Measurements from ENCODE around the gene OR2B2.

The OR2B2 gene

DNA sequence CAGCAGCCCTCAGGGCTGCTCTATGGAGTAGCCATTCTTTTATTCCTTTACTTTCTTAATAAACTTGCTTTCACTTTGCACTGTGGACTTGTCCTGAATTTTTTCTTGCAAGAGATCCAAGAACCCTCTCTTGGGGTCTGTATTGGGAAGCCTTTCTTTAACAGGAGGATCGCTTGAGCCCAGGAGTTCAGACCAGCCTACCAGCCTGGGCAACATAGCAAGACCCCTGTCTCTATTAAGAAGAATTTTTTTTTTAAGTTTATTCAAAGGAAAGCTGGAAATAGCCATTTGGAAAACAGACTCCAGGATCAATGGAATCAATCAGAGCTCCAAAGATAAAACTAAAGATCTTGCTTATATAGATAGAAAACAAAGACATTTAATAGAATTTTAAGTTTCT is 29.1 kb downstream of the OR2B2 start:
- Mint-ChIP-seq H3K36me3 (no peaks in the 10 kb centered on the region), H3K27ac (no peak overlapping the region), H3K9me3 (no peaks in the 10 kb centered on the region), H3K4me1 (no peaks in the 10 kb centered on the region), H3K4me3 (no peak overlapping the region)
- ATAC-seq: no peak
- no peak for DNase-seq (ENCODE audit: low spot score in 2 of 2)

DNA sequence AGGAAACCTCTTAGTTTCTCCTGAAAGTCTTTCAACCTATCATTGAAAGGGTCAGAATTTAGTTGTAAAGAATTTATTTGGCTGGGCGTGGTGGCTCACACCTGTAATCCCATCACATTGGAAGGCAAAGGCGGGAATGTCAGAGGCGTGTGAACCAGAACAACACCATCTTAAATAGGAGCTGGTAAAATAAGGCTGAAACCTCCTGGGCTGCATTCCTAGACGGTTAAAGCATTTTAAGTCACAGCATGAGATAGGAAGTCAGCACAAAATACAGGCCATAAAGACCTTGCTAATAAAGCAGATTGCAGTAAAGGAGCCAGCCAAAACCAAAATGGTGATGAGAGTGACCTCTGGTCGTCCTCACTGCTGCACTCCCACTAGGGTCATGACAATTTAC is 29.6 kb downstream of the OR2B2 start:
- no peak overlapping the region for H3K4me3 Mint-ChIP-seq
- ATAC-seq (no peak), DNase-seq (ENCODE audit: low spot score in 2 of 2) (no peak)
- H3K36me3 Mint-ChIP-seq: no peaks in the 10 kb centered on the region
- no peaks in the 10 kb centered on the region for H3K9me3 Mint-ChIP-seq
- no peaks in the 10 kb centered on the region for H3K4me1 Mint-ChIP-seq
- no peak overlapping the region for H3K27ac Mint-ChIP-seq

DNA sequence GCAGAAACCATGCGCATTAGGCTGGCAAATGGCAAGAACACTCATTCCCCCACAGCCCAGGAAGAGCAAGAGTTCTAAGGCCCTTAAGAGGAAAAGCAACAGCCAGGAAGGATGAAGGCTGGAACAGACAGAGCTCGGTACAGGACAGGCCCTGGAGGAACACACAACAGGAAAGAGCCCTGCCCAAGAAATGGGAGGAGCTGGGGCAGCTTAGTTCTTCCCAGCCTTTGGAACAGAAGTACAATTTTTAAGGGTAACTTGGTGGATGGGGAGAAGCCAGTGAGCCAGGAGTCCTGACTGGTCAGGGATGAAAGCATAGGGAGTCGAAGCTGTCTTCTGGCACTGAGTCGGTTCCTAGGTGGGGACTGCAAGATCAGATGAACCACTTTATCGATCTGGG is 32.4 kb downstream of the OR2B2 start:
- DNase-seq (ENCODE audit: low spot score in 2 of 2) (no peak), ATAC-seq (no peak)
- no peaks in the 10 kb centered on the region for H3K4me1 Mint-ChIP-seq
- H3K4me3 Mint-ChIP-seq: no peak overlapping the region
- H3K9me3 Mint-ChIP-seq: no peaks in the 10 kb centered on the region
- no peaks in the 10 kb centered on the region for H3K36me3 Mint-ChIP-seq
- no peak overlapping the region for H3K27ac Mint-ChIP-seq

DNA sequence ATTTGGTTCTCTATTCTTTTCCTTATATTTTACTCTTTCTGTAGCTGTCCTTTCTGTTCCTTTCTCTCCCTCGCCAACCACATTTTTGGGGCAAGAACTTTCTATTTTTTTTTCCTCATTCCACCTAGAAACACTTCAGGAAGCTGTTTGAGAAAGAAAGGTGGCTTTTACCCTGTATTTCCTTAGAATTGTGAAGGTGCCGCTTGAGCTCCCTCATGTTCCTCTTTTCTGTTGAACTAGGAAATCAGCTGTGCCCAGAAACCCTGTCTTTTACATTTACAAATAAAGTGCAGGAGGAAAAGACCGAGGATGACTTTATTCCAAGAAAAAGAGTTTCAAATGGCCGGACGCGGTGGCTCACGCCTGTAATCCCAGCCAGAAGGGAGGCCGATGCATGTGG is 38.2 kb downstream of the OR2B2 start:
- DNase-seq (ENCODE audit: low spot score in 2 of 2) (no peak), ATAC-seq (no peak)
- H3K36me3 Mint-ChIP-seq: peaks cover 21% of the 10 kb centered on the region
- H3K9me3 Mint-ChIP-seq: no peaks in the 10 kb centered on the region
- peak overlapping the region; percentile 94 for H3K27ac Mint-ChIP-seq
- peaks cover 34% of the 10 kb centered on the region for H3K4me1 Mint-ChIP-seq
- peak overlapping the region; percentile 77 for H3K4me3 Mint-ChIP-seq

DNA sequence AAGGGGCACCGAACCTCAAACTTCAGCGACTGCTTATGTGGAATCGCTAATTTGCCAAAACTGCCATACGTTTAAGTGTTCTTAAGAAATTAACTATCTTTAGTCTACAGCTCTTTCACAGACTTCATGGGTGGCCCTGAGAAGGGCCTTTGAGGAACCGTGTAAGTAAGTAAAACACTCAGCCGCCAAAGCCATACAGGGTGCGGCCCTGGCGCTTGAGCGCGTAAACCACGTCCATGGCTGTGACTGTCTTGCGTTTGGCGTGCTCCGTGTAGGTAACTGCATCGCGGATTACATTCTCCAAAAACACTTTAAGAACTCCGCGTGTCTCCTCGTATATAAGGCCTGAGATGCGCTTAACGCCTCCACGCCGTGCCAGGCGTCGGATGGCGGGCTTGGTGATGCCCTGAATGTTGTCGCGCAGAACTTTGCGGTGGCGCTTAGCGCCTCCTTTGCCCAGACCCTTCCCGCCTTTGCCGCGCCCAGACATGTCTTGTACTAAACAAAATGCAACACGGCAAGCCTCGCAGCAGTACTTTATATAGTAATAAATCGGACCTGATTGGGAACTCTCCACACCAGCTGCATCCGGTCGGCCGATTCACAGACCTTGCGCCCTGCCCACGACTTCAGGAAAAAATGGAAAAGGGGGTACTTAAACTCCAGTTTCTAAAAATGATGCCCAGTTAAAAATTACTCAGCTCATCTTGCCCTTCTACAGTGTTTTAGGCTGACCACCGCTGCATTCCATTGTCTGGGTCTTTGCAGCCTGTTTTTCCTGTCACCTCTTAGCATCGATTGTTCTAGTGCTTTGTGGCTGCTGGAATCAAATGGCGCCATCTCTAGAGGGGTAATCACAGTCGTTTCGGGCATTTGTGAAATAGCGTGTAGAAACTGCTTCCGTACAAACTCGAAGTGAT is 38.9 kb downstream of the OR2B2 start:
- H3K4me1 Mint-ChIP-seq: peaks cover 34% of the 10 kb centered on the region
- peak; percentile 71 for ATAC-seq
- peak overlapping the region; percentile 94 for H3K27ac Mint-ChIP-seq
- H3K9me3 Mint-ChIP-seq: no peaks in the 10 kb centered on the region
- DNase-seq (ENCODE audit: low spot score in 2 of 2): peak; percentile 41 to 90
- peak overlapping the region; percentile 77 for H3K4me3 Mint-ChIP-seq
- peaks cover 21% of the 10 kb centered on the region for H3K36me3 Mint-ChIP-seq

DNA sequence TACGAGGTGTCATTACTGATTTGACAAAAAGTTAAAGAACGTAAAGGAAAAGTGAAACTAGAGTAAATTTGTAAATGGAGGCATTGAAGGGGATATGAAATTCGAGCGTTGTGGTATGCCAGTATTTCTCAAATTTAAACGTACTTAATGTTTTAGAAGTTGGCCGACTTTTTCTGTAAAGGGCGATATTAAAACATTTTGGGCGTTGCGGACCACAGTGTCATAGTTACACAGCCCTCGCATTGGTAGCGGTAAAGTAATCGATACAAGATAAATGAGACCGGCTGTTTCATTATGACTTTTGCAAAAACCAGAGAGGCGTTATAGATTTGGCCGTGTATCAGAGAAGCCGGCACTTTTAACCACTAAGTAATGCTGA is 39.6 kb downstream of the OR2B2 start:
- ATAC-seq (peak; percentile 80), DNase-seq (ENCODE audit: low spot score in 2 of 2) (peak in 1 of 2 donors; percentile 74)
- H3K4me3 Mint-ChIP-seq: peak overlapping the region; percentile 77
- no peaks in the 10 kb centered on the region for H3K9me3 Mint-ChIP-seq
- H3K27ac Mint-ChIP-seq: peak overlapping the region; percentile 94
- H3K36me3 Mint-ChIP-seq: peaks cover 22% of the 10 kb centered on the region
- peaks cover 36% of the 10 kb centered on the region for H3K4me1 Mint-ChIP-seq

DNA sequence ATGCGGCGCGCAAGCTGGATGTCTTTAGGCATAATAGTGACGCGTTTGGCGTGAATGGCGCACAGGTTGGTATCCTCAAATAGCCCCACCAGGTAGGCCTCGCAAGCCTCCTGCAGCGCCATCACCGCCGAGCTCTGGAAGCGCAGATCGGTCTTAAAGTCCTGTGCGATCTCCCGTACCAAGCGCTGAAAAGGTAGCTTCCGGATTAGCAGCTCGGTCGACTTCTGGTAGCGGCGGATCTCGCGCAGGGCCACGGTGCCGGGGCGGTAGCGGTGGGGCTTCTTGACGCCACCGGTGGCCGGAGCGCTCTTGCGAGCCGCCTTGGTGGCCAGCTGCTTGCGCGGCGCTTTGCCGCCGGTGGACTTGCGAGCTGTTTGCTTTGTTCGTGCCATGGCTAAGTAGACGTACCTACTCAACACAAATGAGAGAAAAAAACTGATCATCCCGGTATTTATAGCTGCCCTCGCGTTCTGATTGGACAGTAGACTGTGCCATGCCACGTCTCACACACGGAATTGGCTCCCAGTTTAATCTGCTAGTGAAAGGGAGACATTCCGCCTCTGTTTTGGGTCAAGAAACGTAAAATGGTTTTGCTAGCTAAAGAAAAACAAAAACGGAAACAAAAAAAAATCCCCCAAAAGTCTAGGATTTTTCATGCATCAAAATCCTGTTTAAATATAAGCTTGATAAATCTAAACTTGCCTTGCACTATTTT is 40.1 kb downstream of the OR2B2 start:
- Mint-ChIP-seq H3K9me3 (no peaks in the 10 kb centered on the region), H3K4me1 (peaks cover 41% of the 10 kb centered on the region), H3K4me3 (peak overlapping the region; percentile 77), H3K27ac (peak overlapping the region; percentile 94), H3K36me3 (peaks cover 28% of the 10 kb centered on the region)
- DNase-seq (ENCODE audit: low spot score in 2 of 2): peak; percentile 66 to 91
- peak; percentile 73 for ATAC-seq

DNA sequence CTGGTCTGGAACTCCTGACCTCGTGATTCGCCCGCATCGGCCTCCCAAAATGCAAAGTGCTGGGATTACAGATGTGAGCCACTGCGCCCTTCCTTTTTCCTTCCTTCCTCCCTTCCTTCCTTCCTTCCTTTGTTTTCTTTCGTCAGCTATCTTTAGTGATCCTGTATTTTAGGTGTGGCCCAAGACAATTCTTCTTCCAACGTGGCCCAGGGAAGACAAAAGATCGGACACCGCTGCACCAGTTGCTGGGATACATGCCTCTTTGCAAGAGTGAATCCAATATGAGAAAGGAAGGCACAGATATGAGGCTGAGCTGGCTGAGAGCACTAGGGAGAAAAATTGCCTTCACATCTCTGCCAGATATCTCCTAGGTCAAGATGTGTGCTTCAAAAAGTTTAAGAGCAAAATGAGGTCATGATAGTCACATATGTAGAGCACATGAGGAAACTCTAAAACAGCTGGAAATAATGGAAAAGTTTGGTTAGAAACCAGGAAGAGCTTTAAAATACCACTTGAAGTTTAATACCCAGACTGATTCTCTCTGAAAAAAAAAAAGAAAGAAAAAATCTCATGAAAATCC is 41.8 kb downstream of the OR2B2 start:
- H3K4me1 Mint-ChIP-seq: peaks cover 55% of the 10 kb centered on the region
- peak overlapping the region; percentile 77 for H3K4me3 Mint-ChIP-seq
- DNase-seq (ENCODE audit: low spot score in 2 of 2) (peak in 1 of 2 donors; percentile 48), ATAC-seq (no peak)
- peaks cover 45% of the 10 kb centered on the region for H3K36me3 Mint-ChIP-seq
- H3K9me3 Mint-ChIP-seq: no peaks in the 10 kb centered on the region
- no peak overlapping the region for H3K27ac Mint-ChIP-seq

DNA sequence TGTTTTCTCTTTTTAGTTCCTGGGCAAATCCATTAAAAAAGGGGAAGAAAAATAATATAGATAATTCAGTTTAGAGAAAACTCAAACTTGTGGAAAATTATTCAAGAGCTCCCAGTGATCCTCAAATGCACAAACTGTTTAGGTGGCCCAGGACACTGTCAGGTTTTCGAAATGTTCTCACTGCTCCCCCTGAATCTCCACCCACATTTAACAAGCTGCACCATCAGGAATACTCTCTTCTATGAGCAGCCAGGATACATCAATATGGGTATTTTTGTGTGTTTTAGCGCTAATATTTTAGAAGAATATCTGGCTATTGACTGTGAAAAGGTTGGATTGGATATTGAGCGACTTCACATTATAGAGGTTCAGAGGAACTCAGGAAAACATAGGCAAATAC is 43.9 kb downstream of the OR2B2 start:
- no peak overlapping the region for H3K4me3 Mint-ChIP-seq
- no peak overlapping the region for H3K27ac Mint-ChIP-seq
- ATAC-seq (no peak), DNase-seq (ENCODE audit: low spot score in 2 of 2) (no peak)
- no peaks in the 10 kb centered on the region for H3K9me3 Mint-ChIP-seq
- peaks cover 55% of the 10 kb centered on the region for H3K36me3 Mint-ChIP-seq
- peaks cover 62% of the 10 kb centered on the region for H3K4me1 Mint-ChIP-seq

DNA sequence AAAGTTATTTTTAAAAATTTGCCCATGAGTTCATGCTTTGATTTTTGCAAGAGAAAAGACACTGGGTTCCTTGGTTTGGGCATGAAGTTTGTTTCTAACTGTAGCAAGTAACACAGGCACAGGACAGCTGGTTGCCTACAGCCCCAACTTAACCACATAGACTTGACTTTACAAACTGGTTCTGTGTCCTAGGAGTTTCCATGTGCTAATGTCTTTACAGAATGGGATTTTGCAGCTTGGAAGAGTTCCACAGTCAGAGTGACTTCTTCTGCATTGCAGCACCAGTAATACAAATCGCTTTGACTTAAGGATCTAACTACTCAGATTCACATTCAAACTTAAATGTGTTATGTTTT is 44.3 kb downstream of the OR2B2 start:
- H3K36me3 Mint-ChIP-seq: peaks cover 52% of the 10 kb centered on the region
- DNase-seq (ENCODE audit: low spot score in 2 of 2): no peak
- peaks cover 58% of the 10 kb centered on the region for H3K4me1 Mint-ChIP-seq
- no peaks in the 10 kb centered on the region for H3K9me3 Mint-ChIP-seq
- peak overlapping the region; percentile 79 for H3K4me3 Mint-ChIP-seq
- ATAC-seq: no peak
- peak overlapping the region; percentile 94 for H3K27ac Mint-ChIP-seq

DNA sequence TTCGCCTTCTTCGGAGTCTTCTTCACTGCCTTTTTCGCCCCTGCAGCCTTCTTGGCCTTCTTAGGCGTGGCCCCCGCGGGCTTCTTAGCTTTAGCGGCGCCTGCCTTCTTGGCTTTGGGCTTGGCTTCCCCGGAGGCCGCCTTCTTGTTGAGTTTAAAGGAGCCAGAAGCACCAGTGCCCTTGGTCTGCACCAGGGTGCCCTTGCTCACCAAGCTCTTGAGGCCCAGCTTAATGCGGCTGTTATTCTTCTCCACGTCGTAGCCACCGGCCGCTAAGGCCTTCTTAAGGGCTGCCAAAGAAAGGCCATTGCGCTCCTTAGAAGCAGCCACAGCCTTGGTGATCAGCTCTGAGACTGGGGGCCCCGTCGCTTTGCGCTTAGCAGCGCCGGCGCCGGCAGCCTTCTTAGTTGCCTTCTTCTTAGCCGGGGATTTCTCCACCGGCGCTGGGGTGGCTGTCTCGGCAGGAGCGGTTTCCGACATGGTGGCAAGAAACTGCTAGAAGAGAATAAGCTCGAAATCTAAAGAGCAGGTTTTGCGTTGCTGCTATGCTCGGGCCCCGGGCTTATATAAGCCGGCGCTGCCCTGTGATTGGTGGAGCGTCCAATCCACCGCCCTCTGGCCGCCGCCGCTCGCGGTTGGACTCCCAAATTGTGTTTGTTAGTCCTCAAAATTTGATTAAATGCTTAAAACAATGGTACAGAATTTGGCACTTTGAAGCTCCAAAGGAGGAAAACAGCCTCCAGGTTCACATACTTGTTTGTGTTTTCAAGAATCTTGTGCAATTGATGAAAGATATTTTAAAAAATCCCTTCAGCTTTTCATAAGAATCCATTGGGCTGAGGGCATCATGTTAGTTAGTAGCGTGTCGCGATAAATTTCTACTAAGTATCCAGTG is 44.9 kb downstream of the OR2B2 start:
- Mint-ChIP-seq H3K36me3 (peaks cover 49% of the 10 kb centered on the region), H3K9me3 (no peaks in the 10 kb centered on the region), H3K4me1 (peaks cover 58% of the 10 kb centered on the region), H3K27ac (peak overlapping the region; percentile 94), H3K4me3 (peak overlapping the region; percentile 79)
- ATAC-seq (peak; percentile 59), DNase-seq (ENCODE audit: low spot score in 2 of 2) (peak; percentile 53 to 93)

DNA sequence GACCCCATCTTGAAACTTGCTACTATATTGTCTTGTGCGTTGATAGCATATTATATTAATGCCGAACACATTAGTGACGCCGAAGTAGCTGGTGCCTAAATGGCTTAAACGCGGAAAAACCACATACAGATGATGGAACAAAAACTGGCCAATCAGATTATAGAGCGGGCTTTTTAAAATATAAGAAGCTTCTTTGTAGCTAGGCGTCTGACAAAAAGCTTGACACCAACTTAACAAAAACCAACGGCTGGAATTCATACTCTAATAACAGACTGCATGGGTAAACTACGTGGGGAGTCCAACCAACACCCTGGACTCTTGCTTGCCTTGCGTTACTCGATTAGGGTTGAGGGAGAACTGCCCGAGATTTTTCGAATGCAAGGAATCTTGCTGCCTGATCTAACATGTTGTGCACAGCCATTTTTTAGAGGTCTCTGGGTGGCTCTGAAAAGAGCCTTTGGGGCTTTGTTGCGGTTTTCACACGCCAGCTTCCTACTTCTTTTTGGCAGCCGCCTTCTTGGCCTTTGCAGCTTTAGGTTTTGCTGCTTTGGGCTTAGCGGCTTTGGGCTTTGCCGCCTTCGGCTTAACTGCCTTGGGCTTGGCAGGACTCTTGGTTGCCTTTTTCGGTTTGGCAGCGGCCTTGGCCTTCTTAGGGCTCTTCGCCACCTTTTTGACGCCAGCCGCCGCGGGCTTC is 45.7 kb downstream of the OR2B2 start:
- peaks cover 50% of the 10 kb centered on the region for H3K4me1 Mint-ChIP-seq
- H3K27ac Mint-ChIP-seq: peak overlapping the region; percentile 94
- H3K36me3 Mint-ChIP-seq: peaks cover 42% of the 10 kb centered on the region
- DNase-seq (ENCODE audit: low spot score in 2 of 2) (peak; percentile 30 to 90), ATAC-seq (peak; percentile 29)
- H3K9me3 Mint-ChIP-seq: no peaks in the 10 kb centered on the region
- peak overlapping the region; percentile 79 for H3K4me3 Mint-ChIP-seq

DNA sequence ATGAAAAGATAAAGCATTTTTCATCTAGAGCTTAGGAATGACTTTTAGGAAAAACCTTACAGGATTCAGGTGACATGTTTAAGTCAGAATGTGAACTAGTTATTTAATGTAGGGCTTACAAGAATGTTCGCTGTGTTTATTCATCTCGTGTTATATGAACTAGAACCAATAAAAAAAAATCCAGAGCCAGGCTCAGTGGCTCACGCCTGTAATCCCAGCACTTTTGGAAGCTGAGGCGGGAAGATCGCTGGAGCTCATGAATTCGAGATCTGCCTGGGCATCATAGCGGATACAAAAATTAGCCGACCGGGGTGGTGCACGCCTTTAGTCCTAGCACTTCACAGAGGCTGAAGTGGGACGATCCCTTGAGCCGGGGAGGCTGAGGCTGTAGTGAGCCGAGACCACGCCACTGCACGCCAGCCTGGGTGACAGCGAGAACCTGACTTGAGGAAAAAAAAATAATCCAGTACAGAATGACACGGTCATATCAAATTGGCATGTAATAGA is 46.3 kb downstream of the OR2B2 start:
- Mint-ChIP-seq H3K4me3 (peak overlapping the region; percentile 79), H3K27ac (peak overlapping the region; percentile 94), H3K9me3 (no peaks in the 10 kb centered on the region), H3K4me1 (peaks cover 45% of the 10 kb centered on the region), H3K36me3 (peaks cover 42% of the 10 kb centered on the region)
- DNase-seq (ENCODE audit: low spot score in 2 of 2): peak; percentile 13 to 82
- ATAC-seq: peak; percentile 27
